Measurements from ENCODE around the gene ARFIP1.

ARFIP1 gene

DNA sequence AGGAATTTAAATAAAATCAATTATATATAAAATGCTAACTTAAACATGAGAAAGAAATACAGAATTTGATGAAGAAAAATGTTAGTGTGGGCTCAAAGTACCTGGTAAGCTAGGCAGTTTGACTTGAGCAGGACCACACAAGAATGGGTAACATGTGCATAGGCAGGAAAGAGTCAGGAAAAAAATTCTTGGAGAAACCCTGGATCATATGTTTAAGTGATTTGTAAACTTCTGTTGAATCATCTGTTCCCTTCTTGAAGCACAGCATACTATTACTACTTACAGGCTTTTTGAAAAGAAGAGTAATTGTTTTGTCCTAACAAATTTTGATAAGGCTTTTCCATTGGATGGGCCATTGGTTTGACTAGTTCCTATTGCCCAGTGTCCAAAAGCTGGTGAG, 118.9 kb downstream of the ARFIP1 start:
- DNase-seq, result no peak

DNA sequence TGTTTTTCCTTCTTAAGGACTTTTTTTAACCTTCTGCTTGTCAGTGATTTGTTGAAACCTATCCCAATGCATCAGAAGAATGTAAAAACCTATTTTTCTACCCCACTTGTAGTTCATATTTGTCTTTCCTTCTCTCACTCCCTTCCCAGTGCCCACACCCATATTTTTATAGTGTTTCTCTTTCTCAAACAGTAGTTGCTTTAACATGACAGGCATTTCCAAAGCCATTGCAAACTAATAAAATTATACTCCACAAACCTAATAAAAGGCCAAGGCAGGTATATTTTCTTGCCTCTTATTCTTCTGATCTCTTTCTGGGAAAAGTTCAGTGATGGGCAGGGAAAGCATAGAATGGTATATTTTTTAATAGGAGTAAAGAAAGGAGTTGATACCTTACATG, 120.6 kb downstream of the ARFIP1 start:
- no peak for DNase-seq

DNA sequence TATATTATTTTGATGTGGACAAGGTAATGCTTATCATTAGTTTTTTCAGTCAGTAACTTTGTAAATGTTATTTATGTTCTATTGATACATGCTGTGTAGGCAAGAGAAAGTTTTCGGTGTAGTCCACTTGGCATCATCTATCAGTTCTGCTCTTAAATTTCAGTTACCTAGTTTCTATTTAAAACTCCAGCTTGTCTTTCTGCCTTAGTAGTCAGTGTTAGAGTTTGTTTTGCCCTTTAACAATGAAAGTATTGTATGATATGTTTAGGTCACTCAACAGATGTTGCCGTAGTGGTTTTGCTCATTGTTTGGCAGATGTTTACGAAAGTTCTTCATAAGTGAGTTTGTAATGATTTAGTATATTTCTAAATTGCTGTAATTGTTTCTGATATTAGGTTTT, 121.5 kb downstream of the ARFIP1 start:
- DNase-seq, result no peak

DNA sequence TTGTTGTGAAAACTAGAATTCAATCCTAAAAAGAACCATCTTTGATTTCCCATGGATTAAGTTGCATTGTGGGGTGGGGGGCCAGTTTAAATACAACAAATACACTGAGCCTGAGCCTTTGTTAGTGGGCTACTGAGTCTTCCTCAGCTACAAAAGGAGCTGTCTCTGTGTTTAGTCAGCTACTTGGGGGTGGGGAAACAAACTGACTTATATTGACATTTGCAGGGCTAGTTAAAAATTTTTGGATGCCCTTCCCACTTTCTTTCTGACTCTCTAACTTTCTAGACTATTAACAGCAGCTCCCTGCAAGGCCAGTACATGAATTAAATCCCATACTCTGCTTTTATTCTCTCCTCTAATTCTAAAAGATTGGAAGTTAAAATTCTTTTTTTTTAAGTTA, 123.9 kb downstream of the ARFIP1 start:
- no peak for DNase-seq

DNA sequence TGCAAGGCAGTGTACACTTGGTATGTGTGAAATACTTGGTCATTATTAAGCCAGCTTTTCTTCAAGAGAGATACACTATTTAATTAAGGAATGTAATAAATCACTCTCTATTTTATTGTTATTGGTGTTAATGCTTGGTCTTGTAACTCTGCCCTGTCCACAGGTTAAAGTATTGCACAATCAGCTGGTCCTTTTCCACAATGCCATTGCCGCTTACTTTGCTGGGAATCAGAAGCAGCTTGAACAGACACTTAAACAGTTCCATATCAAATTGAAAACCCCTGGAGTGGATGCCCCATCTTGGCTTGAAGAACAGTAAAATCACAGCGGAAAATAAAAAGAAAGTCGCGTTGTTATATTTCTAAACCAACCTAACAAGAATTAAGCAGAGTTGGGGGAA, 130.1 kb downstream of the ARFIP1 start:
- DNase-seq, result no peak

DNA sequence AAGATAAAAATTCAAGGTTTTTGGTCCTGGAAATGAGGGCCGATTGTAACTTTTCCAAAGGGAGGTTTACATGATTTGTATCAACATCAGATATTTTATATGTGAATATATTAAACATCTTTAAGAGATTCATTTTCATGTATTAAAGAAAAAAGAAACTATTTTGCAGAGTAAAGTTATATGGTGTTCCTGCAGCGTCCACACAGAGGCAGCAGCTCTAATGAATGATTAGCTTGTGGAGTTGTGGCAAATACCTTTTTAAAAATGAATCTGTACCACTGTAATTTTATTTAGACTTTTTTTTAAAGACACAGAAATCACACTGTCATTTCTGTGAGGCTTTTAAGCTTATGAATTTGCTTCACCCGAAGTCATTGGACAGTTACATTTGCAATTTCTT, 130.8 kb downstream of the ARFIP1 start:
- DNase-seq, result no peak

DNA sequence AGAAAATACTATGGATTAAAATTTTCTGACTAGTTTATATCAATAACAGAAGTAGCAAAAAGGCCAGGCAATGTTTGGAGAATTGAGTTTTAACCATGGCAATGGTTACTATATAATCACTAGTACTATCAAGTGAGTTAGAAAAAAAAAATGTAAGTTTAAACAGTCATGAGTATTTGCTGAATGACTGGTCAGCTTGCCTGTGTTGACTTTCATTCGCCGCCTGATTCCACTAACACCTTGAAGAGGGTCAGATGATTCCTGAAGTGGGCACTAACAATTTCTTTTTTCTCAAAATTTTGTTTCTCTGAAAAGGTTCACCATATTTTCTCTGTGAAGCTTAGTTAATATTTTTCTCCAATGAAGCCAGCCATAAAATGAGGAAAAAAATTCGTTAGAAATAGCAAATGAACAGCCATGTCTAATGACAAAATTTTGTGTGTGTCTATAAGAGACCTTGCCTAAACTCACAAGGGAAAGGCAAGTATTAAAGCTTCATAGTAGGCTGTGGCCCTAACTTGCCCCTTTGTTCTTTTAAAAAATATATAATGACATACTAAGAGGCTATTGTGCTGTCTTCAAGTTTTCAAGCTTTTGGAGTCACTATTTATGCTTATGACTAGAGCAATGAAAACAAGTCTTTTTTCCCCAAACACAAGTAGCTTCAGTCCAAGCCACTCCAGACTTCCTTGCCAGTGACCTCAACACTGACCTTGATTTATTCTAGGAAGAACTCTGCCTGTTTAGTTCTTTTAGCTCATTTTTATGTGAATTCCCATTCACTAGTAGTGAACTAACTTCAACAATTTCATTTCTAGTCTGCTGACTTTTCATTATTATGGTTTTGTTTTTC, 138.0 kb downstream of the ARFIP1 start:
- DNase-seq, result no peak

DNA sequence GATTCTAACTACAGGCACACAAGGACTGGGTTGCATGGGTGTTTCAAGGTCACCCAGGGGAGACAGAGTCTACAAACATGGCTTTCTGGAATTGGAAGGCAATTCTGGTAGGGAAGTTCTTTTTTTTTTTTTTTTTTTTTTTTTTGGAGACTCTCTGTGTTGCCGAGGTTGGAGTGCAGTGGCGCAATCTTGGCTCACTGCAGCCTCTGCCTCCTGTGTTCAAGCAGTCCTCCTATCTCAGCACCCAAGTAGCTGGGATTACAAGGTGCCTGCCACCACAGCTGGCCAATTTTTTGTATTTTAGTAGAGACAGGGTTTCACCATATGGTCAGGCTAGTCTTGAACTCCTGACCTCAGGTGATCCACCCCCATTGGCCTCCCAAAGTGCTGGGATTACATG, 140.1 kb downstream of the ARFIP1 start:
- no peak for DNase-seq

DNA sequence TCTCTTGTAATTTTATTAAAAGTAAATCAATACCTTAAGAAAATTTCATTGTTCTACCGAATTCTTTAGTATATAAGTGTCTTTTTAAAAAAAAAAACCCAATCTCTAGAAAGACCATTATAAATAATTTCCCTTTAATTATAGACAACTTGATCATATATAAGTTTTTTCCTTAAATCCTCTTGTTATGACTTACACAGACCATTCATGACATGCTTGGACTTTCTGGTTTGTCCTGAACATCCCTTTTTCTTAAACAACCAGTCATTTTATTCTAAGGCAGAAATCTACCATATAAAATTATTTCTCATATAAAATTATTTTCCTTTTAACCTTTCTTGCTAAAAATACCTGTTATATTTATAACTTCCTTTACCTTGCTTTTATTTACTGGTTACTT, 141.0 kb downstream of the ARFIP1 start:
- DNase-seq, result peak; percentile 13

DNA sequence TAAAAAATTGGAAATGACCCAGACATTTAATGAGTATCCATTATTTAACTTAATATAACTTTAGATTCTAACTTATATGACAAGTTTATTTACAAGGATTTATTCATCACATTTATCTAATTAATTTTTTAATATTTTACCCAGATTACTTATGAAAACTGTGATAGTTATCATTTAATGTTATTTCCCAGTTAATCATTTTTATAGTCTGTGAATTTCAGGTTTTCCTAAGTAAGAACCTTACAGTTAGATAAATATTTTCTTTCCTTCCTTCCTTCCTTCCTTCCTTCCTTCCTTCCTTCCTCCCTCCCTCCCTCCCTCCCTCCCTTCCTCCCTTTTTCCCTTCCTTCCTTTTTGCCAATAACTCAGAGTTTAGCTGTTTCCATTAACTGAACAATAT, 141.5 kb downstream of the ARFIP1 start:
- no peak for DNase-seq

DNA sequence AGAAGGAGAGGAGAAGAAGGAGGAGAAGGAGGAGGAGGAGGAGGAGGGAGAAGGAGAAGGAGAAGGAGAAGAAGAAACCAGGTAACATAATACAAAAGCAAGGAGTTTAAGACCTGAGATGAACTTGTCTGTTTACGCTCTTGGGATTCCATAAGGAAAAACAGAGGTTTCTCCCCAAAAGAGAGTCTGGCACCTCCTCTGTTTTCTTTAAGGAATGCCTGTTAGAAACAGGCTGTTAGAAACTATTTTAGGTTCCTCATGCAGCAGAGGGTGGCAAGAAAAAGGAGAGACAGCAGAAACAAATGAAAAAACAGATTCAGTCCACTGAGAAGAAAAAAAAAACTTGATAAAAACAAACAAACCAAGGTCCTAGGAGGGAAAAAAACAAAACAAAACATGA, 146.1 kb downstream of the ARFIP1 start:
- no peak for DNase-seq

DNA sequence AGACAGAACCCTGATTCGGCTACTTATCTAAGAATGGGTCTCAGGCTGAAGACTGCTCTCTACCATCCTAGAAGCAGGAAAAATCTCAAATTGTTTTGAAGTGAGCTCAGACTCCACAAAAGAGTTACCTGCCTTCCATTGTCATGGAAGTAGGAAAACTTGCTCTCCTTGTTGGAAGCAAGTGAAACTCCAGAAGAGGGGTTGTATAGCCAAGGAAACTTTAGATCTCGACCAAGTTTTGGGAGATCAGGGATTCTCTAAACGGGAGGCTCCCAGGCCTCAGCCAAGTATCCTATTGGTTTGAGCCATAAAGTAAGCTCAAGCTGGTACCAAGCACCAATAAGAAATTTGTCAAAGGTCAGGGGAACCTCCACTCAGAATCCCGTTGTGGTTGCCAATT, 147.2 kb downstream of the ARFIP1 start:
- DNase-seq, result no peak

DNA sequence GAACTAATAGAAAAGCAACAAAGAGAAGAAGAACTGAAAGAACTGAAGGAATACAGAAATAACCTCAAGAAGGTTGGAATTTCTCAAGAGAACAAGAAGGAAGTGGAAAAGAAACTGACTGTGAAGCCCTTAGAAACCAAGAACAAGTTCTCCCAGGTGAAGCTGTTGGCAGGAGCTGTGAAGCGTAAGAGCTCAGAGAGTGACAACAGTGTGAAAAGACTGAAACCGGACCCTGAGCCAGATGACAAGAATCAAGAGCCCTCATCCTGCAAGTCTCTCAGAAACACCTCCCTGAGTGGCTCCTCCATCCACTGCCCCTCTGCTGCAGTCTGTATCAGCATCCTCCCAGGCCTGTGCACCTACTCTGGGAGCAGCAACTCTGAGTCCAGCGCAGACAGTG, 148.0 kb downstream of the ARFIP1 start:
- DNase-seq, result no peak

DNA sequence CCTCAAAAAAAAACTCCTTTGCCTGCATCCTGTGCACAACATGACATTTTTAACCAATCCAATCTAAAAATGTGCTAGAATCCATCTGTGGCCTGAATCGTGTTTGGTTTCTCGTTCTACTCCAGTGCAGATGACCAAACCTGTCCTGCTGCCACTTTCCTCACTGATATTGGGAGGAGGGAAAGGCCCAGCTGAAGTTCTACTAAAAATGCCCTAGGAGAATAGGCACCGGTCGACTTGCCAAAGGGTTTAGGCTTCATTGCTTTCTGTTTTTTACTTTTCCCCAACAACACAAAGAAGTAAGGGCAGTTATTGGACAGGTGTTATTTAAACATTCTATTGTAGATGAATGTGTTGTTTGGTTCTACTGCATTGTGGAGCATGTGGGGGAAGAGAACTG, 148.5 kb downstream of the ARFIP1 start:
- DNase-seq, result no peak

DNA sequence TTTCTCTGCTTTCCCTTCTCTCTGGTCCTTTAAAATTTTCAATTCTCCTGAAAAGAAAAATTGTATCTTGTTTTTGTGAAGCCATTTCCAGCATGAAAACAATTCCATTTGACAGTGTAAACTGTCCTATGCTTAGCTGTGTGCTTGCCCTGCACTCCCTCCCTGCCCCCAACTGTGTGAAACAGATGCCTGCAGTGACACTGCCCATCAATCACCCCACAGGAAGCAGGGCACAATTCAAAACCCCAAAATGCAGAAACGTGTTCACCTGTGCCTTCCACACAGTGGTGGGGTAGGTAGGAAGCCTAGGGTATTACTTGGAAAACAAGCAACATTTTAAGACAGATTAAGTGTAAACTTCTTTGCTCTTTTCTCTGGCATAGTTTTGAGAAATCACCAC, 150.1 kb downstream of the ARFIP1 start:
- DNase-seq, result no peak

DNA sequence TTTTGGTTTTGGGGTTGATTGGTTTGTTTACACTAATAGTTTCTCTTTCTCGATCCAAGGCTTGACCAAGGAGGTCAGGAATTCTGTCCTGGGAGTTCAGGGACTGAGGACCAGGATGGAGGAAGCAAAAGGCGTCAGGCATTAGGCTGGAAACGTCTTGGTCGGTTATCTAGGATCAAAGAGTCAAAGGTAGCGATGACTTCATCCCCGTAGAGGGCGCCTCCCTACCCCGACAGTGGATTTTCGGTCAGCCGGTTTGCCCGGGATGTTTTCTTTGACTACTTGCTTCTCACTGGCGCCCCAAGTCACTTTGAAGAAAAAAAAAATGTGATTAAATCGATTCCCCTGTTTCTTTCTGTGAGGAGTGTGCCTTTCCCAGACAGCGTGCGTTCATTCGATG, 155.4 kb downstream of the ARFIP1 start:
- no peak for DNase-seq

DNA sequence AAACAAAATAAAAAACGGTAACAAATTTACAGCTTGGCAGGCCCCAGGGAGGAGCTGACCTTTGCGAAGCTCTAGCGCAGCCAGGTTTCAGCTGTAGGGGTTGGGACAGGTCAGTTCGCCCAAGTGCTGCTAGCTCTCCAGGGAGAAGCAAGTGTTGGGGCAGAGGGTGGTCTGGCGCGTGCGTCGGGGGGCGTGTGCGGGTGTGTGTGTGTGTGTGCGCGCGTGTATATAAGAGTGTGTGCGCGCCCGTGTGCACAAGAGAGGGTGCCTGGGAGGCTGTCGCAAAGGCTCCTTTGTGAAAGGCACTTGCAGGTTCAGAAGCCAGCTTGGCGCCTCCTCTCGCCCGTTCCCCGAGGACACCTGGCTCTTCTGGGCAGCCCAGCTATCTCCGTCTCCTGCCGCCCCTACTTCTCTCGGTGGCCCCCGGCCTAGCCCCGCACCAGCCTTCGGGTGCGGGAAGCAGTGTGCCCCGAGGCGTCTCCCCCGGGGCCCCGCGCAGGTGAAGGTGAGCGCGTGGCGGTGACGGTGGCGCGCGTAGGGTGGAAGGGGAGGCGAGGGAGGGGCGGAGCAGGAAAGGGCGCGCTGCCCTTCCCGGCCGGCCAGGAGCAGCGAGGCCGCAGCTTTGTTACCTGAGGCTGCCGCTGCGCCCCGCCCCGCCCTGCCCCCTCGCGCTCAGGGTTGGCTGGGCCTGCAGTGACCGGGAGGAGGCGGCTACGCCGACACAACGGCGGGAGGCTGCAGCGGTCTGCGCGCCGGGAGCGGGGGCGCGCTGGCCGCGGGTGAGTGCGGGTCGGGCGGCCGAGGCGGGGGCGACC, 156.1 kb downstream of the ARFIP1 start, which contains the start of gene FHDC1:
FHDC1 (plus strand) TSS at position 693 of the 815 bp plus-strand sequence. CDS start 6,735 bp downstream, outside the sequence.
- DNase-seq, result no peak

DNA sequence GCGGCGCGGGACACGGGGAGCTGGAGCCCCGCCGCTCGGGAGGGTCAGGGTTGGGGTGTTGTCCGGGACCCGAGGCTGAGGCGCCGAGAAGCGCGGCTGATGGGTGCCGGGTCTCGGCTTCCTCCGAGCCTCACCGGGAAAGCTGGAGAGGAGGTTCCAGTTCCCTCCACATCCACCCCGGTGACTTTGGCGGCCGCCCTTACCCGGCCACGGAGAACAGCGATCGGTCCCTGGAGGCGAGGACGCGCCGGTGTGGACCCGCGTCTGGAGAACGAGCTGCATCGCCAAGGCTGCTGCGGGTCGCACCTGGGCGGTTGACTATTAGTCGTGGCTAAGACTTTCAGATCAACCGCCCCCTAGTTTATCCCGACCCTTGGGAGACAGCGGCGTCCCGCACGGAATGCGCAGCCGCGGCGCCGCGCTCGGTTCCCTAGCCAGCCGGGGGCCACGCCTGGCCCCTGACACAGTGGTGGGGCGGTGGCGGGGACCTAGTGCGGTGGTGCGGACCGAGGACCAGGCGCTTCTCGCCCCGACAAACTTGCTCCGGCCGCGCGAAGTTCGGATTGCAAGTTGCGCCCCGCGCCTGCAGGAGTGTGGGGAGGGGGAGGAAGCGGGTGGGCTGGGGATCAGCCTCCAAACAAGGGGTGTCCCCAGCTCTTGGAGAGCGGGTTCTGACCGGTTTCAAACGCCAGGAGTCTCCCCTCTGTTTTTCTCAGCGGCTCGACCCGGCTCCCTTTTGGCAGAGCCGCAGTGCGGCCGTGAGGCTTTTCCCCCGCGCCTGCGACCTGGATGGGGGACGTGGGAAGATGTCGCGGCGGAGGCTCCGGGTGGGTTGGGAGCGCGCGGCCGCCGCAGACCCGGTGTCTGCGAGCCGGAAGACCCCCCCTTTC, 156.9 kb downstream of the ARFIP1 start:
- DNase-seq, result no peak

DNA sequence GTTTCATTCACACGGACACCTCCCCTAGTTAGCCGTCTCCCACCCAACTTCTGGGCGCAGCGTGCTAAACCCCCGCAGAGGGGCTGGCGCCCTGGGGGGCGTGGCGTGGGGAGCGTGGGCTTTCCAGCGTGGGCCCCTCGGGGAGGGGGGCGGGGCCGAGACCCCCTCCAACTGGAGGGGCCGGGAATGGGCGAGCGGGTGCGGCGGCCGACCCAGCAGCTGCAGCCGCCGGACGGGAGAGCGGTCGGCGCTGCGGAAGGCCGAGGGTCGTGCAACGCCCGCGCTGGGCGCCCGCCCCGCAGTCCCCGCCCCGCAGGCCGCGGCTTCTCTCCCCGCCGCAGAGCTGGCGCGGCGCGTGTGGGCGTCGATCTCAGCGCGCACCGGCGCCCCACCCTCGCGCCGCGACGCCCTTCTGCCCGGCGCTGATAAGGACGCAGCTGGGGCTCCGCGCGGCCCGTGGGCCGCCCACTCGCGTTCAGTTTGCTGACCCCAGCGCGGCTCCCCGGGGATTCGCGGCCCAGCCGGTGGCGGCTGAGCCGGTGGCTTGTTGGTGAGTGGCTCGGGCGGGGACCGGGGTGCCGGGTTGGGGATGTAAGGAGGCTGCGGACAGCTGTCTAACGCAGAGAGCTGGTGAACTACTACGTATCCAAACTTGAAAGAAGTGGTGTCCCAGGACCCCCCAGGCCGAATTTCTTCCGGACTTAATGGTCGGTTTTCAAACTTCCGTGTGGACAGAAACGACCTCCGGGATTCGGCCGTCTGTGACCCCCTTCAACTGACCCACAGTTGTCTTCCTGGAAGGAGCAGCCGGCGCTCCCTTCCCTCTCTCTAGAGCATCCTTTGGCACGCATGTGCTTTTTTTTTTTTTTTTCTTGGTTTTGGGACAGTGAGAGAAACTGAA, 157.8 kb downstream of the ARFIP1 start:
- DNase-seq, result no peak

DNA sequence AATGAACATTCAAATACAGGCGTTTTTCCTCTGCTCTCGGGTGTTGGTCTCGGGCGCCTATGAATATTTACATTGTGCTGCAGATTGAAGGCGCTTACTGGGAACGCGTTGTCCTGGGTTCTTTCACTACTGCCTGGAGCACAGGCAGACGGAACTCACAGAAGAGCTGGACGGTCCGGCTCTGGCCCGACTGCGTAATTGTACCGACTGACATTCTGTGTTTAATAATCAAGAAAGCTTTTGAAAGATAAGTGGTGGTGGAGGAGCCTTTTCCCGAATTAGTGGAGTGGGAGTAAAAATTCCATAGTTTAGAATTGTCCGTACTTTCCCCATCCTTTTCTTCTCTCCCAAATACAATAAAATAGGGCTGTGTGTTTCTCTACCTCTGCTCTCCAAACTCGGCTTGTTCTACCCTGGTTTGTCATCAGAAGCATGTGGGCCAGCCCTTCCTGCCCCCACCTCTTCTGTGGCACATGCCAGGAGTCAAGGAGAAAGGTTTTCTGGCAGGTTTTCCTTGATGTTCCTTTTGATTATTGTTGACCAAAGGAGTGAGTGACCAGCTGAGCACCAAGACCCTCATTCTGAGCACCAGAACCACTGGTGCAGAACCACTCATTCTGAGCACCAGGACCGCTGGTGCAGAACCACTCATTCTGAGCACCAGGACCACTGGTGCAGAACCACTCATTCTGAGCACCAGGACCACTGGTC, 158.6 kb downstream of the ARFIP1 start:
- no peak for DNase-seq

DNA sequence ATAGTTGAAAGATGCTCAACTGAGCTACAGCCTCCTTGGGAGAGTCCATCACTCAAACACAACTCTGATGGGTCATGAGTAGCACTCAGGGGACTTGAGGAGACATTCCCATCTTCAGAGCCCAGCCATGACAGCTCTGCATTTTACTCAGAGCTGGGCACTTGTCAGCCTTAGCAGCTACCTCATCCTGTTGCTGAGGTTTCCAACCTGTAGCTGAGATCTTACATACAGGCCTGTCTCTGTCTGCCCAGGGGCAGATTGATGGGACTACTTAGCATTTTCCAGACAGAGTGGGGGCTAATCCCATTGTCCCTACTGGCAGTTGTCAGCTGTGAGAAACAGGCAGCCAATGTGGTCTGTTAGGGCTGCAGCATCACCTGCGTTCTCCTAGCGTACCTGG, 159.9 kb downstream of the ARFIP1 start:
- no peak for DNase-seq
